Activated CD4-positive, alpha-beta T cell treated with anti-CD3 and anti-CD28 coated beads, Interleukin-2, amount 10 ng/mL, durations not matched to agents 24 days and 14 days (primary cell): ENCODE data around the gene PRDM1. TPM values are rescaled to one million over a fixed set of nuclear protein-coding genes. Genes with fewer than 3 reads are reported as not detected.

Experiments used
- DNase-seq: peaks from one replicate; pipeline ENCODE4 v3.0.0; 2022
- H3K27ac Mint-ChIP-seq: one replicate; pipeline ENCODE4 v1.8.0; 2022; ENCODE audit warnings: mild to moderate bottlenecking, mixed read lengths
- H3K27me3 Mint-ChIP-seq: one replicate; pipeline ENCODE4 v1.8.0; 2022; ENCODE audit warnings: mixed read lengths
- H3K36me3 Mint-ChIP-seq: one replicate; pipeline ENCODE4 v1.8.0; 2022; ENCODE audit warnings: low read depth, mild to moderate bottlenecking, mixed read lengths
- H3K4me1 Mint-ChIP-seq: one replicate; pipeline ENCODE4 v1.8.0; 2021; ENCODE audit warnings: mixed read lengths
- H3K4me3 Mint-ChIP-seq: one replicate; pipeline ENCODE4 v1.8.0; 2022; ENCODE audit warnings: mild to moderate bottlenecking, moderate library complexity, mixed read lengths
- H3K9me3 Mint-ChIP-seq: one replicate; pipeline ENCODE4 v1.8.0; 2021; ENCODE audit warnings: mixed read lengths
- intact Hi-C: fragments of 100-400 bp; cut with micrococcal nuclease; formaldehyde crosslinking; loops from one replicate; pipeline ENCODE4 v1.15.1; 2023
- total RNA-seq: library from RNA; stranded (reverse); gene quantifications from 2 replicates; pipeline ENCODE4 v1.2.3, GENCODE V29; 2022

Gene PRDM1
- total RNA-seq, 1 donor from 2014 or later, result 37.4 TPM

DNA sequence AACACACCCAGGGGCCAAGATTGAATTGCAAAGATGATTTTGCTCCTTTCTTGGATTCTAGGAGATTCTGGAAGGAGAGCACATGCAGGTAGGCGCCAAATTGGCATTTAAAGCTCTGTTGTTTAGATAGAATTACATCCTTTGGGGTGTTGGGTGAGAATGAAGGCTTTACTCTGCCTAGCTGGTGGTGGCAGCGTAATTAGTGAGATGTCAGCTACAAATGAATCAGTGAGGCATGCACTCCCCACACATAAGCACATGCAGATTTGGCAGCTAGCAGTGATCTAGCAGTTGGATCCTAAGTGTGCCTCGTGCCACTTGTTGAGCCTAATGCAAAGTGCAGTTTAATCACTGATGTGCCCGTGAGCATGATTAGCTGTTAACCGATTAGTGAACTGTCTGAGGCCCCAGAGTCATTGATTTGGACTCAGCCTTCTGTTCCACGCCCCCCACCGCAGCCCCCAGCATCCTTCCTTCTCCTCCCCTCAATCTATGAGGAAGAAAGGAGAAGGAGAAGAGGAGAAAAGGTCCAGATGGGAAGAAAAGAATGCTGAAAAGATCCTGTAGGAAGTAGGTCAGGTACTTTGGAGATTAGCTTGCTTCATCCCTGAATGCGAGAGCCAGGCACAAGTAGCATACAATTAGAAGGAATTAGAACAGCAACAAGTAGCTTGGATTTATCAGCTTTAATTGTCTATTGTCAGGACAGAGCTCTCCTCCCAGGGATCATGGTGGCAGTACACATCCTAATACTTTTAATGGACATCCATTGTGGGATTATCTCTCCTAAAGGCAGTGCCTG is 6.0 kb upstream of the PRDM1 start:
- Mint-ChIP-seq H3K36me3 (peaks cover 2% of the 10 kb centered on the region), H3K27me3 (peaks cover 24% of the 10 kb centered on the region), H3K27ac (no peak overlapping the region), H3K9me3 (no peaks in the 10 kb centered on the region), H3K4me3 (no peak overlapping the region), H3K4me1 (peaks cover 29% of the 10 kb centered on the region)
- intact Hi-C loops, result no loop called here
- DNase-seq, result no peak

DNA sequence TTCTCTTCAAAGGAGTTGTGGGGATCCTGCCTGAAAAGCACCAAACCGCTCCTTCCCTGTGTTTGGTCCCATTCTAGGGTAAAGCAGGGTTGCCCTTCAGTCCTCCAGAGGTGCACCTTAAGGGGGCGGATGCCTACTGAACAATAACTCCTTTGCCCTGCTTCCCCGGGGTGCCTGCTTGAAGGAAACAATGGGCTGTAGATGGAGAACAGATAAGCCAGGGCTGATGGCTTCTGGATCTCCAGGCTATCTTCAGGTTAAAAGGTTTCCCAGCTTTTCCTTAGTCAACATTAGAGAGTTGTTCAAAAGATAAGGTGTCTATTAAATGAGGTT is 5.4 kb upstream of the PRDM1 start:
- peaks cover 34% of the 10 kb centered on the region for H3K4me1 Mint-ChIP-seq
- intact Hi-C loops, result no loop called here
- H3K4me3 Mint-ChIP-seq, result no peak overlapping the region
- H3K27me3 Mint-ChIP-seq, result peaks cover 24% of the 10 kb centered on the region
- H3K36me3 Mint-ChIP-seq, result peaks cover 2% of the 10 kb centered on the region
- no peaks in the 10 kb centered on the region for H3K9me3 Mint-ChIP-seq
- H3K27ac Mint-ChIP-seq, result no peak overlapping the region
- DNase-seq, result no peak

DNA sequence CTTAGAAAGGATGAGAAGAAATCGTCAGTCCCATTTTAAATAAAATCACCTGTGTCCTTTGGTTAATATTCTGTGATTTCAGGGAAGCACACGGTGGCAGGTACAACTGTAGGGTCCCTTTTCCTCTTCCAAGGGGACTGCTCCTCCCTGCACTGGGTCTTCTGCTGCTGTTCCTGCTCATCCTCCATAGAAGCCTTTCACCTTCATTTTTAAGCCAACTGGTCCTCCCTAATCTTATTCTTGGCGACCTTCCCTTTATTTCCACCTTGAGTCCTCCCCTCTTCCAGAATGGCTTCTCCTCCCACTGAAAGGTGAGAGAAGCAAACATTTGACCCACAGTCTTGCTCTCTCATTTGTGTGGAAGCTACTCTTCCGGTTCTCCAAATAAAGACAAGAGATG is 4.4 kb upstream of the PRDM1 start:
- no peaks in the 10 kb centered on the region for H3K9me3 Mint-ChIP-seq
- no peak overlapping the region for H3K4me3 Mint-ChIP-seq
- peaks cover 40% of the 10 kb centered on the region for H3K4me1 Mint-ChIP-seq
- no peak for DNase-seq
- H3K27me3 Mint-ChIP-seq, result peaks cover 22% of the 10 kb centered on the region
- no peak overlapping the region for H3K27ac Mint-ChIP-seq
- intact Hi-C loops, result no loop called here
- peaks cover 2% of the 10 kb centered on the region for H3K36me3 Mint-ChIP-seq

DNA sequence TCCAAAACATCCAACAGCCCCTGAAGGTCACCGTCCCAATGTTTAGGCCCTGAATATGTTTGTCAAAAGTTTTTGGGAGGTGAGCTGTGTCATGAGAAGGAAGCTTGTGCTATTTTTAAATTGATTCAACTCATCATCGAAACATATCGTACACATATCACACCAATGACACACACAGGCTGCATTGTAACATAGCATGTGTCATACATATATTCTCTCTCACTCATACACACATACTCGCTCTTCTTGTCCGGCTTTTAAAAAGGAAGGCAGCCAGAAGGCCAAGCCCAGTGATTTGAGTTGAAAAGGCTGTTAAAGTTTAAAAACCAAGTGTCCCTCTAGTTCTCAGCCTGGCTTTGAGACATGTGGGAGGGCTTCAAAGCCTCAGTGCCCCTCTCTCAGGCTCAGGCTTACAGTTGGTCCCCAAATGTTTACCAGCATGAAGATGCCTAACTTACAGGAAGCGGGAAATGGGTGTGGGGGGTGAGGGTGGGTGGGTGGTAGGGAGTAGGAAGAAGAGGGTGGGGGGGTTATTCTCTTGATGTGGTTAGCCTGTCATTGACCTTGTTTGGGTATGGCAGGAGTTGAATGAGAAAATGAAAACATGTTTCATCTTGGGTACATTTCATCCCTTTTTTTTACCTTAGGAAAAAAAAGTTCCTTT is 3.3 kb upstream of the PRDM1 start:
- no peak for DNase-seq
- intact Hi-C loops, result no loop called here
- H3K36me3 Mint-ChIP-seq, result peaks cover 7% of the 10 kb centered on the region
- H3K4me3 Mint-ChIP-seq, result peak overlapping the region; percentile 19
- peak overlapping the region; percentile 74 for H3K27ac Mint-ChIP-seq
- no peaks in the 10 kb centered on the region for H3K9me3 Mint-ChIP-seq
- peaks cover 46% of the 10 kb centered on the region for H3K4me1 Mint-ChIP-seq
- peaks cover 16% of the 10 kb centered on the region for H3K27me3 Mint-ChIP-seq

DNA sequence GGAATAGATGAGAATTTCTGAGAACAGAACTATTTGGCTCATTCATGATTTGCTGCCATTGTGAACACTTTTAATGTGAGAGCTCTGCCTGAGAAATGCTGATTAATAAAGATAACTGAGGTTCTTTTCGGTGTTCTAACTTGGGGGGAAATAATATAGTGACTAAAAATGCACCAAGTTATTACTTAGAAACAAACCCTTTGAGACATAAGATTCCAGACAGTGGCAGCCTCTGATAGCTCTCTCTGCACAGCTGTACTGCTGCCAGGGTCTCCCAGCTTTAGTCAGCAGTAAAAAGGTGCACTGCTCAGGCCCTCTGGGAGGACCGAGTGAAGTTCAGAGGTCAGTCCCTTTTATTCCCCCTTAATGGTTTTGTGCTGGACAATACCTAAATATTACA is 2.5 kb upstream of the PRDM1 start:
- DNase-seq, result no peak
- Mint-ChIP-seq H3K4me3 (peak overlapping the region; percentile 43), H3K36me3 (peaks cover 14% of the 10 kb centered on the region), H3K9me3 (no peaks in the 10 kb centered on the region), H3K27ac (peak overlapping the region; percentile 42), H3K4me1 (peaks cover 52% of the 10 kb centered on the region), H3K27me3 (peaks cover 15% of the 10 kb centered on the region)
- intact Hi-C loops, result loop anchor here (2.0 kb wide), 1 partner anchor 289 kb away; no protein-coding TSS in a partner anchor

DNA sequence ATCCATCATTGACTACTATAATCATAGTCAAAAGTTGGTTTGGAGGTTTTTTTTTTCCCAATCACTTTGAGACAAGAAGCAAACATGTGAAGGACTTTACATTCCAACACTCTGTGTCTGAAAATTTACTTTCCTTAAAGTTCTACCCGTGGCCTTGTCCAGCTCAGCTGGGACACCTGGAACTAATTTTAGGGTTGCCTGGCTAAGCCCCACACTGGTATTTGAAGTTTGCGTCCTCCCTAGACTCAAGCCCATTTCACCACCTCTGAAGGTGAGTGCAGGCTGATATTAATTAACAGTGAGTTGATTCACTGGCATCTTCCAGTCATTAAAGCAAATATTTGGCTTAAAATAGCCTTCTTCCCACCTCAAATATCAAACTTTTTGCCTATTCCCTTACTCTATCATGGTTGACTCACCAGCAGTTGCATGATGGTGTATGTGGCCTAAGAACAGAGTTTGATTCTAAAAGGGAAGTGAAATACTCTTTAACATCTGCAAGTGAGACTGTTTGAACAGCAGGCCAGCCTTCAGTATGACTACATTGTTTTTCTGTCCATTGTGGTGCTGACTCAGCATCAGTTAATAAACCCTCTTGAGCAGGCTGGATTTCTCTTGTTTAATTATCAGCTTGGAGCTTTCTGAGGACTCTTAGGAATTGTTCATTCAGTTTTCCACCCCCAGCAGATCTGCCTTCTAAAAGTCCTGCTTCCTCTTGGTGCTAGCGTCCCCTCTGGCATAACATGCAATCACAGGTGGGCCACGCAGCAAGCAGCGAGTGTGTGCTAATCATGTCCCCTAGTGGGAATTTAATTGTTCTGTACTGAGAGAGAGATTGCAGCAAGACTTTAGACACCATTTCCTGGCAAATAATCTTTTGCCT is 1.8 kb upstream of the PRDM1 start:
- H3K27ac Mint-ChIP-seq, result peak overlapping the region; percentile 57
- intact Hi-C loops, result loop anchor here (2.0 kb wide), 1 partner anchor 290 kb away; no protein-coding TSS in a partner anchor
- H3K9me3 Mint-ChIP-seq, result no peaks in the 10 kb centered on the region
- no peak for DNase-seq
- H3K27me3 Mint-ChIP-seq, result peaks cover 15% of the 10 kb centered on the region
- peaks cover 22% of the 10 kb centered on the region for H3K36me3 Mint-ChIP-seq
- H3K4me1 Mint-ChIP-seq, result peaks cover 58% of the 10 kb centered on the region
- H3K4me3 Mint-ChIP-seq, result peak overlapping the region; percentile 43

DNA sequence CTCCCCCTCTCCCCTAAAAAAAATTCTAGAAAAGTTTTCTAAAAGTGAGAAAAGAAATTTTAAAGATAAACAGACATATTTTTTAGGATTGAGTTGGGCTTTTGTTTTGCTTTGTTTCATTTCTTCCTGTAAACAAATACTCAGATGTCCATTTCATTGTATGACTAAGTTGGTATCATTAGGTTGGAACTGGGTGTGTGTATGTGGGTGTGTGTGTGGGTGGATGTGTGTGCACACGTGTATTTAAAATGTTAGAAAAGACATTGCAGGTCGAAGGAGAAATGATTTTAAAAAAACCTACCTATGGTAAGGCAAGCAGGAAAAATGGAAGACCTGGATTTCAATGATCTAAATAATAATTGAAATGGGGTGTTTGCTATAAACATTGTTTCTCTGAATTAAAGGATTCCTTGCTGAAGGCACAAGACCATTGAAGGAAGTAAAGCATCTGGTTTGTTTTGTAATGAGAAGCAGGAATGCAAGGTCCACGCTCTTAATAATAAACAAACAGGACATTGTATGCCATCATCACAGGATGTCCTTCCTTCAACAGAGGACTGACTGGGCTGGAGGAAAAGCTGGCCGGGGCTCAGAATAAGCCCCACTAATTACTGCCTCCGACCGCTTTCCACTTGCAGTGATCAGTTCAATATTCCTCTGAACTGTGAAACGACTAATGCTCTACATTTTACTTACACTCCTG is 996 bp upstream of the PRDM1 start:
- Mint-ChIP-seq H3K4me1 (peaks cover 65% of the 10 kb centered on the region), H3K4me3 (peak overlapping the region; percentile 93), H3K36me3 (peaks cover 29% of the 10 kb centered on the region), H3K27me3 (peaks cover 15% of the 10 kb centered on the region), H3K27ac (peak overlapping the region; percentile 87), H3K9me3 (no peaks in the 10 kb centered on the region)
- intact Hi-C loops, result loop anchor here (2.0 kb wide), 1 partner anchor 290 kb away; no protein-coding TSS in a partner anchor
- no peak for DNase-seq

DNA sequence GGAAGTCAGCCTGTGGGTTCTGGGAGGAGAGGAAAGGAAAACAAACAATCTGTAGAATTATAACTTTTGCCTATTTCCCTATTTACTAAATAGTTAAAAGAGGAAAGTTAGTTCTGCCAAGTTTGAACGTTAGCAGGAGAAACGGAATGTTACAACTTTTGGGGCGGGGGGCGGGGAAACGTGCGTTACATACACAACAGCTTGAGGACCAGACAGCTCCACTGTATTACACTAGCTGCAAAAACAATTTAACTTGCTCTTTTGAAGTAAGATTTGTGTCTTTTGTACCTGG is 498 bp upstream of the PRDM1 start:
- no peak for DNase-seq
- Mint-ChIP-seq H3K36me3 (peaks cover 34% of the 10 kb centered on the region), H3K27me3 (peaks cover 13% of the 10 kb centered on the region), H3K9me3 (no peaks in the 10 kb centered on the region), H3K4me1 (peaks cover 69% of the 10 kb centered on the region), H3K27ac (peak overlapping the region; percentile 87), H3K4me3 (peak overlapping the region; percentile 93)
- intact Hi-C loops, result loop anchor here (2.0 kb wide), 1 partner anchor 291 kb away; no protein-coding TSS in a partner anchor

DNA sequence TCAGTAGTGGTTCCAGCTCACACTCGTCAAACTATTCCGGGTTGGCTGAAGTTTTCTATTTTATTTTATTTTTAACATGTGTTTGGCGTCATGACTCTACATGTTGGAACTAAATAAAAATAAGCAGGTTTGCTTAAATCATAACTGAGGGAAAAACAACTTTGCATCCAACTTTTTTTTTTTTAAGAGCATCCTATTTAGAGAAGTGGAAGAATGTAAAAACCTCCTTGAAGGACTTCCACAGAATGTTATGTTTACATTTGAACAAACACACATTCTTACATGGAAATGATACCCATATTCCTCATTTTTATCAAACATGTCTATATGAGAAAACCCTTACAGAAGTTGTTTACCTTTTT is 659 bp downstream of the PRDM1 start:
- H3K36me3 Mint-ChIP-seq, result peaks cover 43% of the 10 kb centered on the region
- H3K9me3 Mint-ChIP-seq, result no peaks in the 10 kb centered on the region
- peak overlapping the region; percentile 93 for H3K4me3 Mint-ChIP-seq
- H3K4me1 Mint-ChIP-seq, result peaks cover 75% of the 10 kb centered on the region
- H3K27me3 Mint-ChIP-seq, result peaks cover 9% of the 10 kb centered on the region
- H3K27ac Mint-ChIP-seq, result no peak overlapping the region
- intact Hi-C loops, result loop anchor here (1.0 kb wide), 3 partner anchors 11 to 103 kb away; no protein-coding TSS in a partner anchor
- DNase-seq, result no peak

DNA sequence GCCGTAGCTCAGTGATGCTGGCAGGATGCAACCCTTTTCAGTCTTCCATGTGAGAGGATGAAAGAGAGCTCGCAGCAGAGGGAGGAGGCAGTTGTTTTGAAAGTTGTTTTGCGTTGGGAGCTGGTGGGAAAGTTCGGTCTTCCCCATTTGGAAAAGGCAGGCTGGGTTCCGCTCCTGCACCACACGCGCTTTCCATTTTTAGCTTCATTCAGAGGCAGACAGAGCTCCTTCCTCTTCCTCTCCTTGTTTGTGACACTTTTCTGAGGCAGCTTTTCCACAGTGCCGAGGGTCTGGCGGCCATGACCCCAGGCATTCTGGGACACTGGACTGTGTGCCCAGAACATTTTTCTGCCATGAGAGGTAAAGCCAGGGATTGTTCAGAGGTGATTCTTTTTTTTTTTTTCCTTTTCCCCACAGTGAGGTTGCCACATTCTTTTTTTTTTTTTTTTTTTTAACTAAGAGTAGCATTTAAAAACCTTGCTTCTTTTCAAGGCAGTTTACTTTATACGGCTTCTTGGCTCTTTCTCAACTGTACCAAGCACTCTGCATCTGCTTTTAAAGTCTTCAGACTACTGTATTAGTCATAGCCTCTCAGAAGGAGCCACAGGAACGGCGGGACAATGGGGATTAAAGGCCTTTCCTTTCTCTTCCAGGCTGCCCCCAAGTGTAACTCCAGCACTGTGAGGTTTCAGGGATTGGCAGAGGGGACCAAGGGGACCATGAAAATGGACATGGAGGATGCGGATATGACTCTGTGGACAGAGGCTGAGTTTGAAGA is 1.6 kb downstream of the PRDM1 start:
- intact Hi-C loops, result no loop called here
- H3K4me3 Mint-ChIP-seq, result peak overlapping the region; percentile 93
- H3K27me3 Mint-ChIP-seq, result peaks cover 5% of the 10 kb centered on the region
- H3K27ac Mint-ChIP-seq, result peak overlapping the region; percentile 83
- peaks cover 79% of the 10 kb centered on the region for H3K4me1 Mint-ChIP-seq
- H3K36me3 Mint-ChIP-seq, result peaks cover 50% of the 10 kb centered on the region
- DNase-seq, result no peak
- H3K9me3 Mint-ChIP-seq, result no peaks in the 10 kb centered on the region

DNA sequence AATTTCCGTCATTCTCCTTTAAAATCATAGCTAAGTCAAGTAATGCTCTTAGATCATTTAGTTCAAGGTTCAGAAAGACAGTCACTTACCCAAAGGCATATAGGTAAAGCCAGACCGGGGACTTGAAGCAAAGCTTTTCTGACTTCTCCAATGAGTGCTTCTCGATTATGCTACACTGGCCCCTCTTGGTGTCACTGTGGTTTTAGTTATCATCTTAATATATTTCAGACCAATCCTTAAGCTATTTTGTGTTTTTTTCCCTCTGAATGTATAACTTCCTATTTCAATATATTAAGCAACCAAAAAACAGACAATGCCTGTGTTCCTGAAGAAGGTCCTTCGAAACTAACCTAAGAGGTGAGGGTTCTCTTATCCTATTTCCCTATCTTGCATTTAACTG is 3.9 kb downstream of the PRDM1 start:
- Mint-ChIP-seq H3K4me1 (peaks cover 77% of the 10 kb centered on the region), H3K36me3 (peaks cover 67% of the 10 kb centered on the region)
- intact Hi-C loops, result loop anchor here (1.0 kb wide), 1 partner anchor 133 kb away; no protein-coding TSS in a partner anchor

DNA sequence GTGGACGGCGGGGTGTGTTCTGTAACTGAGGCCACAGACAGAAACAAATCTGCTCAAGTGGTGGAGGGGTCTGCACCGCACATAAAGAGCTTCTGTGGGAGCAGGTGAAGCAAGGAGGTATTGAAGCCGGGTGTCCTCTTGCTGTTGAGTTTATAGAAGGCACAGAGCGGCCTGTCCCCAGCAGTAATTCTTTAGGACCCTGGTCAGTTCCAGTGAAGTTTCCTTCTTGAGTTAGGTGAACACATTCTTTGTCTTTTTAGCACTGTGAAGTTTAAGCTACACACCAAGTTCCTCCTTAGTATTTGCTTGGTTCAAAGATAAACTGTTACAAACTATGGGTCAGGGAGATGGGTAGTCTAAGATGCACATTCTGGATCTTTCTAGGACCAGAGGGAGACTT is 6.1 kb downstream of the PRDM1 start:
- intact Hi-C loops, result no loop called here
- Mint-ChIP-seq H3K9me3 (no peaks in the 10 kb centered on the region), H3K27ac (no peak overlapping the region), H3K36me3 (peaks cover 85% of the 10 kb centered on the region), H3K27me3 (peaks cover 4% of the 10 kb centered on the region), H3K4me1 (peaks cover 81% of the 10 kb centered on the region), H3K4me3 (peak overlapping the region; percentile 48)
- DNase-seq, result no peak

More for the DNA sequence above, 3.9 kb downstream of the PRDM1 start:
- DNase-seq, result no peak
- Mint-ChIP-seq H3K27ac (peak overlapping the region; percentile 9), H3K27me3 (peaks cover 4% of the 10 kb centered on the region), H3K4me3 (peak overlapping the region; percentile 93), H3K9me3 (no peaks in the 10 kb centered on the region)
